ENCODE data around the gene PODXL. TPM values are rescaled to one million over a fixed set of nuclear protein-coding genes. Genes with fewer than 3 reads are reported as not detected.
A peak's percentile ranks its signal among the peaks of the same experiment; 100 is the strongest.

PODXL gene
- total and polyA plus RNA-seq, 2 donors (not counting 3 experiments of a cell fraction or from before 2014, with no cell fraction given), result 86.4 to 156 TPM

GRCh38 chr7:131557652-131558385, 1.4 kb upstream of the PODXL start:
- Histone ChIP-seq H3K9ac (replicated peaks; ENCODE audit: extremely low read depth, insufficient read depth, low read length) (peak overlapping the region; percentile 72), H3K9me1 (replicated peaks; ENCODE audit: control insufficient read depth, extremely low read depth, insufficient read depth, low read length) (no peaks in the 10 kb centered on the region), H2AFZ (ENCODE audit: low read depth, low read length) (peak overlapping the region; percentile 89), H3K4me2 (ENCODE audit: insufficient read depth, low read length) (peak overlapping the region; percentile 94), H3K79me2 (ENCODE audit: control insufficient read depth, insufficient read depth, low read length) (peaks cover 36% of the 10 kb centered on the region), H3K27ac (ENCODE audit: insufficient read depth, low read depth, low read length) (peak overlapping the region; percentile 48), H3K4me1 (ENCODE audit: control insufficient read depth, extremely low read depth, insufficient read depth, low read length) (peaks cover 29% of the 10 kb centered on the region), H3K36me3 (ENCODE audit: control insufficient read depth in 2 of 2, extremely low read depth in 1 of 2, insufficient read depth in 2 of 2, low read length in 2 of 2) (no peaks in the 10 kb centered on the region), H3K9me3 (replicated peaks; ENCODE audit: control insufficient read depth, insufficient read depth, low read length) (no peaks in the 10 kb centered on the region), H4K20me1 (replicated peaks; ENCODE audit: control insufficient read depth, extremely low read depth, insufficient read depth, low read length) (no peaks in the 10 kb centered on the region), H3K27me3 (ENCODE audit: control insufficient read depth in 2 of 2, insufficient read depth in 2 of 2, low read length in 2 of 2) (peaks cover 0 to 2% of the 10 kb centered on the region in 2 experiments), H3K4me3 (replicated peaks in 1 of 3; ENCODE audit: insufficient read depth in 1 of 3, low read depth in 1 of 3, low read length in 3 of 3) (peak overlapping the region; percentile 48 to 67 (median 66))
- dilution Hi-C loops (cut with MboI; ENCODE audit: extremely low pct_ligation_motif_present, low sequenced_read_pairs), result no loop called here
- DNase-seq (ENCODE audit: low read depth, low spot score), result peak; percentile 64
- TF ChIP-seq CTCF (IDR thresholded peaks at IDR 0.05; ENCODE audit: extremely low read depth in 1 of 2, insufficient read depth in 1 of 2, low read depth in 1 of 2, low read length in 2 of 2), result no peak
- TF ChIP-seq EZH2 (IDR thresholded peaks at IDR 0.05; ENCODE audit: borderline replicate concordance, low read depth, low read length, severe bottlenecking), result no peak
- TF ChIP-seq POLR2A (IDR thresholded peaks at IDR 0.05; ENCODE audit: low read depth, low read length), result no peak
- no peak for TF ChIP-seq JUN (IDR thresholded peaks at IDR 0.05; ENCODE audit: borderline replicate concordance, insufficient read depth, insufficient read length, low read depth)
- no peak for TF ChIP-seq POLR2AphosphoS5 (IDR thresholded peaks at IDR 0.05; ENCODE audit: insufficient read depth, low read depth, low read length)
- no TSS peak for BruUV-seq (replicated peaks)
- ChIA-PET POLR2A (no interaction called here), CTCF (interaction anchor here (0.8 to 2.4 kb wide), 9 partner anchors 11 to 99 kb away, joined by 3 to 14 read pairs (median 4); no protein-coding TSS in a partner anchor)
- intact Hi-C loops (cut with micrococcal nuclease), result loop anchor here (1.0 to 10.0 kb wide), 3 partner anchors 45 to 947 kb away; no protein-coding TSS in a partner anchor
- FAIRE-seq, result peak; percentile 77

All from endothelial cell of umbilical vein (primary cell).